ENCODE data around the gene TOPBP1. TPM values are rescaled to one million over a fixed set of nuclear protein-coding genes. Genes with fewer than 3 reads are reported as not detected.

TOPBP1 gene
- total and polyA plus RNA-seq, 2 of the 8 experiments (the other 6 are each of a cell fraction or from before 2014, with no cell fraction given) = 19.7 to 35.9 TPM

DNA sequence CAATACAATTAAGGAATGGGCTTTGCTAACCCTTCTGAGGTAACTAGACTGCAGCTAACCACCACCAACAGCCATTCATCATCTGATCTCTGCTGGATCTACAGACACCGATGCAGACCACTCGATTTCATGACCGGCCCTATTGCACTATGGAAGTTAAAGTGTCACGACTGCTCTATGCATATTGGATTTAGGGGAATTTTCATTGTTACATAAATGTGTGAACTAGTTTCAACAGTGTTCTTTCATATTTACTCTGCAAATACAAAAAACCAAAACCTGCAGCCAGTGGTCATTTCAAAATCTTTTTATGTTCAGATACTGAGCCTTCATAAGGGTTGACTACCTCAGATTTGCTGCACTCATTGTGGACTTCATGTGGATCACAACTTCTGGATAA, 73.7 kb downstream of the TOPBP1 start (continued):
- TF ChIP-seq CEBPB (IDR thresholded peaks at IDR 0.05; ENCODE audit: low read depth, low read length) = no peak
- TF ChIP-seq POLR2AphosphoS5 (IDR thresholded peaks at IDR 0.05; ENCODE audit: low read depth, low read length) = no peak
- TF ChIP-seq SIN3A (conservative IDR thresholded peaks at IDR 0.05 in 1 of 2, IDR thresholded peaks at IDR 0.05 in 1 of 2; ENCODE audit: low read depth in 1 of 2, low read length in 2 of 2) = no peak
- TF ChIP-seq YY1 (IDR thresholded peaks at IDR 0.05; ENCODE audit: low read depth, low read length) = no peak

All from H1 (cell line).